ENCODE data around the gene PACRG.
"Not testable (repeated sequence)": the region's sequence is repeated elsewhere in the genome, so short reads cannot be mapped to it uniquely, and the experiment has no call there.

PACRG gene

DNA sequence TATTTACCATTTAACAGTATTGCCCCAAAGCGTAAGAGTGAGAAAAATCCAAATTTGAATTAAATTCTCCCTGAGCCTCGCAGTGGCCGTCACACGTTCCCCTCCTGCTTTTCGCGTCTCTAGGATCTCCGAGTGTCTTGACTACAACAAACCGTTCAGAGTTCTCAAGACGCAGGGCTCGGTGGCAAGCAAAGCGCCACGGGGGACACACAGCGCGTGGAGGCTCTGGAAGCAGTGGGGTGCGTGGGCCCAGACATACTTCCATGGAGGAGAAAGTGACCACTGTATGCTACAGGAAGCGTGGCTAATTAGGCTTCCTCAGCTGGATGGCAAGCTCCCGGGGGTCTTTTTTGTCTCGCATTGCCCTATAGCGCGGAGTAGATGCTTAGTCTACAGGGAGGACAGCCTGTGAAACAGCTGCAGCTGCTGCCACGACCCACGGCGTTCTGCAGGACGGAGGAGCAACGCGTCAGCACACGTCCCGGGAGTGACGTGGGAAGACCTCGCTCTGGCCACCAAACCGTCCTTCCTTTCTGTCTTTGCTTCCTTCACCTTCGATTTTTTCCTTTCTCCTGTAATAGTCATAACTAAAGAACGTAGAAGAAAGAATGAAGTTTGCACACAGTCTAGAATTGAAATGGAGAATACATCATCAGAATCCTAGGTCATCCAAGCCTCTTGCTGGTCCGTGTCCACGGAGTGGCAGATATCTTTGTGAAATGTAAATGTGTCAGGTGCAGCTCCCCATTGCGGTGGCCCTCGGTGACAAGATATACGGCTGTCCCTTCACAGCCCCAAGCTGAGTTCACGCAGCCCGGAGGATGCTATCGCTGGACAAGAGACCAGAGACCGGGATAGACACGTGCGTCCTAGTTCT, 582.6 kb downstream of the PACRG start:
- no peaks in the 10 kb centered on the region for H3K27me3 ChIP-seq (ENCODE audit: insufficient read depth, insufficient read length)
- H3K4me3 ChIP-seq (ENCODE audit: insufficient read length, low read depth), result no peak overlapping the region
- no peaks in the 10 kb centered on the region for H3K9me3 ChIP-seq (ENCODE audit: insufficient read depth, low read length)
- H3K9ac ChIP-seq (ENCODE audit: insufficient read length, low read depth), result no peak overlapping the region
- no peak for DNase-seq (ENCODE audit: low read depth, low spot score)
- TF ChIP-seq ZNF274 (IDR thresholded peaks at IDR 0.05; ENCODE audit: low read depth, low read length) (no peak), SUZ12 (IDR thresholded peaks at IDR 0.05; ENCODE audit: extremely low read depth, insufficient read depth, insufficient read length) (no peak), YY1 (IDR thresholded peaks at IDR 0.05; ENCODE audit: insufficient read depth, insufficient read length) (no peak)
- no peaks in the 10 kb centered on the region for H3K4me1 ChIP-seq (ENCODE audit: insufficient read depth, insufficient read length)
- no peaks in the 10 kb centered on the region for H3K36me3 ChIP-seq (ENCODE audit: insufficient read depth, insufficient read length, low read length)

DNA sequence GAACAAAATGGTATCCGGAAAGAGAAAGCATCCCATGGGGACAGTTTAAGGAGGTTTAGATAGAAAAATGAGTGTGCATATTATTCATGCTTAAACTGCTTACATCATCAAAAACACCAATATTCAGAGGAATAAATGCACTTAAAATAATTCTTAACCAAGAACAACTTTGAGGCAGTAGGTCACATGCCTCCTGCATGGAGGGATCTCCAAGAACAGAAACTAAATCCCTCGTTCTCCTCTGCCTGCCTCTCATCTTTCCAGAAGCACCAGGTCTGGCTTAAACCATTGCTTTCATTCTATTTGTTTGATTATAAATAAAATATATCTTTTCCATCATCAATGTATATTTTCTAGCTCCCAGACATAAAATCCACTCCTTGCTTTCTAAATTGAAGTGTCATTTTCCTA, 583.2 kb downstream of the PACRG start:
- no peaks in the 10 kb centered on the region for H3K4me1 ChIP-seq (ENCODE audit: insufficient read depth, insufficient read length)
- H3K36me3 ChIP-seq (ENCODE audit: insufficient read depth, insufficient read length, low read length), result no peaks in the 10 kb centered on the region
- no peak overlapping the region for H3K9ac ChIP-seq (ENCODE audit: insufficient read length, low read depth)
- no peak overlapping the region for H3K4me3 ChIP-seq (ENCODE audit: insufficient read length, low read depth)
- TF ChIP-seq YY1 (IDR thresholded peaks at IDR 0.05; ENCODE audit: insufficient read depth, insufficient read length), result no peak
- TF ChIP-seq ZNF274 (IDR thresholded peaks at IDR 0.05; ENCODE audit: low read depth, low read length), result no peak
- no peak for TF ChIP-seq SUZ12 (IDR thresholded peaks at IDR 0.05; ENCODE audit: extremely low read depth, insufficient read depth, insufficient read length)
- DNase-seq (ENCODE audit: low read depth, low spot score), result no peak
- H3K9me3 ChIP-seq (ENCODE audit: insufficient read depth, low read length), result no peaks in the 10 kb centered on the region
- H3K27me3 ChIP-seq (ENCODE audit: insufficient read depth, insufficient read length), result no peaks in the 10 kb centered on the region

DNA sequence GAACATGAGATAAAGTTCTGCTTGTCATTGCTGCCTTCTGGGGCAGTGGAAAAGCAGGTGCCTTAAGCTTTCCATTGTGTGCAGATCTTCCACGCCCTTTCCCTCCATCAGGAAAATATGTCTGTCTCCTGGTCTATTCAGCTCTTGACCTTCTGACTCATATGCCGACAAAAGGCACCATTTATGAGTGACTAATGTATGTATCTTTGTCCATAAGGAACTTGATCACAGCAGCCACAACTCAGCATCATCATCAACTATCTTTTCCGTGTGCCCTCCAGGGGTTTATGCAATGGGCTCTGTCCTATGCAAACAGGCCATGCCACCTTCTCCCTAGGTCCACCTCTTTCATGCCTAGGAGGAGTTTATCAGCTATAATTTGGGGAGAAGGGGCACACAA, 584.1 kb downstream of the PACRG start:
- no peaks in the 10 kb centered on the region for H3K27me3 ChIP-seq (ENCODE audit: insufficient read depth, insufficient read length)
- H3K4me3 ChIP-seq (ENCODE audit: insufficient read length, low read depth), result no peak overlapping the region
- TF ChIP-seq SUZ12 (IDR thresholded peaks at IDR 0.05; ENCODE audit: extremely low read depth, insufficient read depth, insufficient read length) (no peak), ZNF274 (IDR thresholded peaks at IDR 0.05; ENCODE audit: low read depth, low read length) (no peak), YY1 (IDR thresholded peaks at IDR 0.05; ENCODE audit: insufficient read depth, insufficient read length) (no peak)
- H3K9ac ChIP-seq (ENCODE audit: insufficient read length, low read depth), result no peak overlapping the region
- DNase-seq (ENCODE audit: low read depth, low spot score), result no peak
- H3K36me3 ChIP-seq (ENCODE audit: insufficient read depth, insufficient read length, low read length), result no peaks in the 10 kb centered on the region
- no peaks in the 10 kb centered on the region for H3K9me3 ChIP-seq (ENCODE audit: insufficient read depth, low read length)
- H3K4me1 ChIP-seq (ENCODE audit: insufficient read depth, insufficient read length), result no peaks in the 10 kb centered on the region

DNA sequence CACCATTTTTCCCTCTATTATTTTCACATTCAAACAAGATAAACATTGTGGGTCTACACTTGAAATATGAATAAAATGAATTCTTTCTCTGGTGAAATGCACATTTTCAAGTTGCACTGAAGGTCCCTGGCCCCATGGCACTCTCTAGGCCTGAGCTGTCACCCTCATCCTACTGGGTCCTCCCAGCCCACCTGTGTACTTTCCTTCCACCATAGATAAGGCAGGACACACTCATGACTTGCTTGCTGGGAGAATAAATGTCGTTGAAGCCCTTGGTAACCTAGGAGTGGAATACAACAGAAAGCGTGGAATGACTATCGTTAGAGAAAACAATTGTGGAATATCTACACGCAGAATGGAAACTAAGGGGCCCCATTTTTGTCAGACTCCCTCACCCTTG, 585.8 kb downstream of the PACRG start:
- no peaks in the 10 kb centered on the region for H3K27me3 ChIP-seq (ENCODE audit: insufficient read depth, insufficient read length)
- H3K9ac ChIP-seq (ENCODE audit: insufficient read length, low read depth), result no peak overlapping the region
- H3K9me3 ChIP-seq (ENCODE audit: insufficient read depth, low read length), result no peaks in the 10 kb centered on the region
- H3K36me3 ChIP-seq (ENCODE audit: insufficient read depth, insufficient read length, low read length), result no peaks in the 10 kb centered on the region
- no peak overlapping the region for H3K4me3 ChIP-seq (ENCODE audit: insufficient read length, low read depth)
- TF ChIP-seq YY1 (IDR thresholded peaks at IDR 0.05; ENCODE audit: insufficient read depth, insufficient read length) (no peak), SUZ12 (IDR thresholded peaks at IDR 0.05; ENCODE audit: extremely low read depth, insufficient read depth, insufficient read length) (no peak), ZNF274 (IDR thresholded peaks at IDR 0.05; ENCODE audit: low read depth, low read length) (no peak)
- no peak for DNase-seq (ENCODE audit: low read depth, low spot score)
- H3K4me1 ChIP-seq (ENCODE audit: insufficient read depth, insufficient read length), result no peaks in the 10 kb centered on the region

DNA sequence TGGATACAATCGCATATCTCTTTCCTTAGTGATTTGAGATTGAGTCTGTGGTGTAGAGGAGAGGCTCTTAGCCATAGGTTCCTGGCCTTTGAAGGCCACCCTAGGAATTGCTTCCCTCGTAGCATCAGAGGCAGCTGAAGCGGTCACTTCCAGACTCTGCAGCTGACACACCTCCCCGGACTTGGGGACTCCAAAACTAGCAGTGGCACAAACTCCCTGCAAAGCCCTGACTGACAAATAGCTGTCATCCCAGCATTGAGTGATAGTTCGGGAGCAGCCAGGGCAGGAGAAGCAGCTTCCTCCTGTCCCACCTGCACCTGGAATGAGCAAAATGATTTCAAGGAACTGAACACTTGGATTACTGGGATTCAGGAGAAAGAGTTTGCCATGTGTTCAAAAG, 586.2 kb downstream of the PACRG start:
- Histone ChIP-seq H3K9ac (ENCODE audit: insufficient read length, low read depth) (no peak overlapping the region), H3K4me1 (ENCODE audit: insufficient read depth, insufficient read length) (no peaks in the 10 kb centered on the region), H3K4me3 (ENCODE audit: insufficient read length, low read depth) (no peak overlapping the region), H3K9me3 (ENCODE audit: insufficient read depth, low read length) (no peaks in the 10 kb centered on the region), H3K36me3 (ENCODE audit: insufficient read depth, insufficient read length, low read length) (no peaks in the 10 kb centered on the region), H3K27me3 (ENCODE audit: insufficient read depth, insufficient read length) (no peaks in the 10 kb centered on the region)
- DNase-seq (ENCODE audit: low read depth, low spot score), result no peak
- TF ChIP-seq ZNF274 (IDR thresholded peaks at IDR 0.05; ENCODE audit: low read depth, low read length), result no peak
- no peak for TF ChIP-seq YY1 (IDR thresholded peaks at IDR 0.05; ENCODE audit: insufficient read depth, insufficient read length)
- no peak for TF ChIP-seq SUZ12 (IDR thresholded peaks at IDR 0.05; ENCODE audit: extremely low read depth, insufficient read depth, insufficient read length)

DNA sequence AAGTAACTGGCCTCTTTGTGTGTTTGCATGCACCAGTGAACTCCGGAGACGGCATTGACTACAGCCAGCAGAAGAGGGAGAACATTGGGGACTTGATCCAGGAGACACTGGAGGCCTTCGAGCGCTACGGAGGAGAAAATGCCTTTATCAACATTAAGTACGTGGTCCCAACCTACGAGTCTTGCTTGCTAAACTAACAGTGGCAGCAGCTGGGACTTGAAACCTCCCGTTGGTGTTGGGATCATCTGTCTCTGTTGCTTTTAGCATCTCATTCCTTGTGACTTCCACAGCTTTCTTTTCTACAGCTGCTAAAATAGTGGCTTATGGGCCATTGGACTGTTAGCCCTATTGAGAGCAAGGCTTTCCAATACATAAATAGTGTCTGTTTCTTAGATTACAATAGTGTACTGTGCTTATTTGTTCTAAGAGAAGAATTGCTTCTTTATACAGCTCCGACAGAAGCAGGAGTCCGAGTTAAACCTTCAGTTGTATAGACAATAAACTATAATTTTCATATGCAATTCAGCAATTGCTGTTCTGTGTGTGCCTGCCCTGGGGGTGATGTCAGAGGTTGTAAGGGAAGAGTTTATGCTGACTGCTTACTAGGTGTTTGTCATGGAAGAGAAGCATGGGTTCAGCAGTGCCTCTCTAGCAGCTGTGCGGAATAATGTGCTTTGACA, 587.2 kb downstream of the PACRG start:
- Histone ChIP-seq H3K36me3 (ENCODE audit: insufficient read depth, insufficient read length, low read length) (no peaks in the 10 kb centered on the region), H3K27me3 (ENCODE audit: insufficient read depth, insufficient read length) (no peaks in the 10 kb centered on the region), H3K9me3 (ENCODE audit: insufficient read depth, low read length) (no peaks in the 10 kb centered on the region), H3K4me3 (ENCODE audit: insufficient read length, low read depth) (no peak overlapping the region), H3K9ac (ENCODE audit: insufficient read length, low read depth) (no peak overlapping the region), H3K4me1 (ENCODE audit: insufficient read depth, insufficient read length) (no peaks in the 10 kb centered on the region)
- DNase-seq (ENCODE audit: low read depth, low spot score), result no peak
- no peak for TF ChIP-seq SUZ12 (IDR thresholded peaks at IDR 0.05; ENCODE audit: extremely low read depth, insufficient read depth, insufficient read length)
- TF ChIP-seq ZNF274 (IDR thresholded peaks at IDR 0.05; ENCODE audit: low read depth, low read length), result no peak
- no peak for TF ChIP-seq YY1 (IDR thresholded peaks at IDR 0.05; ENCODE audit: insufficient read depth, insufficient read length)

DNA sequence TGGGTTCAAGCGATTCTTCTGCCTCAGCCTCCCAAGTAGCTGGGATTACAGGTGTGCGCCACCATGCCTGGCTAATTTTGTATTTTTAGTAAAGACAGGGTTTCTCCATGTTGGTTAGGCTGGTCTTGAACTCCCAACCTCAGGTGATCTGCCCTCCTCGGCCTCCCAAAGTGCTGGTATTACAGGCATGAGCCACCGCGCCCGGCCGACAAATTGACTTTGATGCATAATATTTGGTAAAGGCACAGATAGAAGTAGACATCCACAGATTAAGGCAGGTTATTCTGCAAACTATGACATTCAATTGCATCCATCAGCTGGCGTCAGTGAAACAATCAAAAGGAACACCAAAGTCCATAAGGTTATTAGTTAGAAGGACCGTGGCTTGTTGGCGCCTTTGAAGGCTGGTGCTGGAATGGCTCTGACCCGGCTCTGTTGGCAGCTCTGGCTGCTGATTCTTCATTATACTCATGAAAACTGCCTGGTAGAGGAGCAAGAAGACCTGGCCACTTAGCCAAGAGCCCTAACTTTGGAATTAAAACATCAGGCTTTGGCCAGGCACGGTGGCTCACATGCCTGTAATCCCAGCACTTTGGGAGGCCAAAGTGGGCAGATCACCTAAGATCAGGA, 589.2 kb downstream of the PACRG start:
- H3K27me3 ChIP-seq (ENCODE audit: insufficient read depth, insufficient read length); DNase-seq (ENCODE audit: low read depth, low spot score); H3K9ac ChIP-seq (ENCODE audit: insufficient read length, low read depth); H3K9me3 ChIP-seq (ENCODE audit: insufficient read depth, low read length); H3K36me3 ChIP-seq (ENCODE audit: insufficient read depth, insufficient read length, low read length); H3K4me1 ChIP-seq (ENCODE audit: insufficient read depth, insufficient read length); H3K4me3 ChIP-seq (ENCODE audit: insufficient read length, low read depth): not testable (repeated sequence)

All from NT2/D1 (cell line).